K562 (cell line): ENCODE results near the gene PLXNB2. TPM values are rescaled to one million over a fixed set of nuclear protein-coding genes. Genes with fewer than 3 reads are reported as not detected.

ENCODE experiments used
- ATAC-seq: fragments of 200-7000 bp; cut with Tn5 transposase; 3 replicates; pipeline ENCODE4 v1.9.1; 2020; ENCODE audit warnings: moderate library complexity
- BruUV-seq: library from RNA; stranded (reverse); fragments of 400-500 nt; replicated peaks from 2 replicates; lab custom pipeline; 2021; lab: Mats Ljungman, UMichigan
- CTCF ChIA-PET: fragments of 300-600 bp; formaldehyde crosslinking; extraction: SDS; loops from one replicate; lab custom pipeline; 2021; ENCODE audit warnings: low intra/inter-chr PET ratio; lab: Yijun Ruan, JAX
- POLR2A ChIA-PET: fragments of 300-600, 350-650 bp; sonication (Branson Sonifier 250); formaldehyde crosslinking; extraction: SDS; loops from one replicate; lab custom pipeline; 2021; ENCODE audit warnings: antibody characterized with exemption, inconsistent platforms; lab: Yijun Ruan, JAX
- DNase-seq, 4 experiments: peaks; one replicate each; pipeline versions ENCODE4 v3.0.0 to v3.0.0-alpha.2; 2011 to 2018; ENCODE audit warnings: low spot score in 3 of 4, mixed read lengths in 3 of 4; ENCODE audit errors: extremely low read depth in 1 of 4
- FAIRE-seq: peaks from 2 replicates; lab custom pipeline; 2011; peaks lifted over from hg19 to GRCh38; lab: Jason Lieb, UNC
- H2AFZ ChIP-seq: 2 replicates; pipeline ENCODE4 v1.6.0; 2011; ENCODE audit warnings: low read depth, low read length, control low read depth, inconsistent platforms
- H3K27ac ChIP-seq: fragments of 200-600 bp; 3 replicates; pipeline ENCODE4 v1.8.0; 2011; ENCODE audit warnings: low read depth, mild to moderate bottlenecking, control low read depth, inconsistent platforms, low read length, moderate library complexity, mixed read lengths; ENCODE audit errors: extremely low read depth
- H3K27me3 ChIP-seq, 2 experiments: fragments of 300-600 bp in 1 of 2; 2 replicates in 1 of 2; 3 replicates in 1 of 2; pipeline versions ENCODE4 v1.6.0 to v1.8.0; 2011; ENCODE audit warnings: inconsistent platforms in 2 of 2, low read length in 2 of 2, mild to moderate bottlenecking in 1 of 2, mixed read lengths in 1 of 2, moderate library complexity in 1 of 2; ENCODE audit not compliant: control insufficient read depth in 2 of 2, insufficient read depth in 2 of 2
- H3K36me3 ChIP-seq: fragments of 300-600 bp; 3 replicates; pipeline ENCODE4 v1.8.0; 2011; ENCODE audit warnings: mild to moderate bottlenecking, low read length, inconsistent platforms; ENCODE audit not compliant: control insufficient read depth, insufficient read depth
- H3K4me1 ChIP-seq, 2 experiments: fragments of 200-600 bp in 1 of 2; replicated peaks in 1 of 2; 2 replicates in 1 of 2; 3 replicates in 1 of 2; pipeline versions ENCODE4 v1.5.1 to v1.8.0; 2011; ENCODE audit warnings: inconsistent platforms in 2 of 2, low read length in 2 of 2, mild to moderate bottlenecking in 1 of 2, mixed read lengths in 1 of 2, moderate library complexity in 1 of 2; ENCODE audit not compliant: control insufficient read depth in 2 of 2, insufficient read depth in 2 of 2
- H3K4me2 ChIP-seq: 2 replicates; pipeline ENCODE4 v1.6.1; 2011; ENCODE audit warnings: low read length, control low read depth, inconsistent platforms, mixed read lengths; ENCODE audit not compliant: insufficient read depth
- H3K4me3 ChIP-seq: fragments of 200-600 bp; sonication (generic), shearing (Covaris generic); 2 replicates; pipeline ENCODE4 v1.5.1; 2016; ENCODE audit warnings: control low read depth, inconsistent platforms
- H3K79me2 ChIP-seq: fragments of 200-600 bp; 3 replicates; pipeline ENCODE4 v1.8.0; 2011; ENCODE audit warnings: low read length, inconsistent platforms; ENCODE audit not compliant: control insufficient read depth, insufficient read depth
- H3K9ac ChIP-seq, 2 experiments: 2 replicates each; pipeline versions ENCODE4 v1.6.0 to v1.6.1; 2011; ENCODE audit warnings: low read depth in 2 of 2, low read length in 2 of 2, control low read depth in 1 of 2, inconsistent platforms in 1 of 2, mild to moderate bottlenecking in 1 of 2, mixed read lengths in 1 of 2; ENCODE audit not compliant: insufficient read depth in 1 of 2
- H3K9me1 ChIP-seq: one replicate; pipeline ENCODE4 v1.6.0; 2011; ENCODE audit warnings: inconsistent platforms, mild to moderate bottlenecking, low read length, moderate library complexity; ENCODE audit not compliant: control insufficient read depth, insufficient read depth
- H3K9me3 ChIP-seq: replicated peaks from 2 replicates; pipeline ENCODE4 v1.5.1; 2011; ENCODE audit warnings: low read depth, low read length, inconsistent platforms; ENCODE audit not compliant: control insufficient read depth, insufficient read depth
- H4K20me1 ChIP-seq: replicated peaks from 2 replicates; pipeline ENCODE4 v1.6.1; 2011; ENCODE audit warnings: low read length, inconsistent platforms, mixed read lengths; ENCODE audit not compliant: control insufficient read depth, insufficient read depth
- HNRNPH1 ChIP-seq: fragments of 200-400 bp; formaldehyde crosslinking; optimal IDR thresholded peaks from 2 replicates; pipeline ENCODE3; 2017; ENCODE audit warnings: low read depth, mild to moderate bottlenecking, low read length, moderate library complexity
- RAD21 ChIP-seq, 2 experiments: fragments of 250-450 bp in 1 of 2; fragments of 450-650 bp in 1 of 2; sonication (Bioruptor Pico) in 1 of 2; formaldehyde crosslinking in 1 of 2; IDR thresholded peaks in 1 of 2; conservative IDR thresholded peaks in 1 of 2; 2 replicates each; pipeline versions ENCODE4 v1.4.0 to v1.8.0; 2020 to 2022; ENCODE audit warnings: mild to moderate bottlenecking in 2 of 2, moderate library complexity in 1 of 2
- RBFOX2 ChIP-seq: fragments of 200-400 bp; formaldehyde crosslinking; IDR thresholded peaks from 2 replicates; pipeline ENCODE4 v1.6.1; 2017; ENCODE audit warnings: low read depth, mild to moderate bottlenecking, low read length, moderate library complexity
- WGBS: fragments of 100-300 bp; shearing (Covaris generic); methylation state at CpG from one replicate; pipeline ENCODE4 v1.1.6; 2016; ENCODE audit warnings: low coverage, mixed read lengths; ENCODE audit not compliant: insufficient coverage; ENCODE audit errors: missing lambda C conversion rate; 5-methylcytosine and 5-hydroxymethylcytosine counted together
- in situ Hi-C: fragments of 300-500 bp; cut with MboI; formaldehyde crosslinking; loops from 4 replicates; pipeline ENCODE4 v1.15.0; 2018; ENCODE audit warnings: inconsistent platforms, mixed read lengths
- intact Hi-C: fragments of 100-400 bp; cut with micrococcal nuclease; formaldehyde crosslinking; loops from 2 replicates; pipeline ENCODE4 v1.14.2; 2022
- polyA plus RNA-seq, 8 experiments: library from polyadenylated mRNA; depleted of rRNA in 4 of 8; stranded (reverse) in 5 of 8; unstranded in 3 of 8; fragments of >200 nt; fragmentation: Nextera tagmentation in 2 of 8; fragmentation: Illumina TruSeq in 1 of 8; extraction: Ambion mirVana in 2 of 8; extraction: Trizol in 1 of 8; gene quantifications; 2 replicates each; pipeline versions ENCODE4 v1.2.1 to v1.2.3, GENCODE V29; 2011 to 2014; ENCODE audit warnings: inconsistent platforms in 1 of 8, missing spikeins in 1 of 8
- total RNA-seq, 7 experiments: library from RNA; depleted of rRNA in 6 of 7; stranded (reverse); fragments of >200 nt in 6 of 7; fragmentation: Illumina TruSeq in 2 of 7; extraction: Trizol in 2 of 7; gene quantifications; 2 replicates each; pipeline versions ENCODE4 v1.2.1 to v1.2.3, GENCODE V29; 2011 to 2021; ENCODE audit warnings: low replicate concordance in 1 of 7
- TF ChIP-seq, protein P1 (sequence below): fragments of 450-650 bp; IDR thresholded peaks from 2 replicates; pipeline ENCODE4 v1.6.1; 2016; ENCODE audit warnings: low read depth
- TF ChIP-seq, protein P2 (sequence below): sonication (generic); formaldehyde crosslinking; IDR thresholded peaks from 2 replicates; pipeline ENCODE4 v1.8.1; 2023; ENCODE audit warnings: mild to moderate bottlenecking, missing genetic modification reagents

PLXNB2 gene
- total and polyA plus RNA-seq, 9 of the 15 experiments (the other 6 are each of a cell fraction or from before 2014, with no cell fraction given) = 0.15 to 45.1 (median 13.6) TPM

DNA sequence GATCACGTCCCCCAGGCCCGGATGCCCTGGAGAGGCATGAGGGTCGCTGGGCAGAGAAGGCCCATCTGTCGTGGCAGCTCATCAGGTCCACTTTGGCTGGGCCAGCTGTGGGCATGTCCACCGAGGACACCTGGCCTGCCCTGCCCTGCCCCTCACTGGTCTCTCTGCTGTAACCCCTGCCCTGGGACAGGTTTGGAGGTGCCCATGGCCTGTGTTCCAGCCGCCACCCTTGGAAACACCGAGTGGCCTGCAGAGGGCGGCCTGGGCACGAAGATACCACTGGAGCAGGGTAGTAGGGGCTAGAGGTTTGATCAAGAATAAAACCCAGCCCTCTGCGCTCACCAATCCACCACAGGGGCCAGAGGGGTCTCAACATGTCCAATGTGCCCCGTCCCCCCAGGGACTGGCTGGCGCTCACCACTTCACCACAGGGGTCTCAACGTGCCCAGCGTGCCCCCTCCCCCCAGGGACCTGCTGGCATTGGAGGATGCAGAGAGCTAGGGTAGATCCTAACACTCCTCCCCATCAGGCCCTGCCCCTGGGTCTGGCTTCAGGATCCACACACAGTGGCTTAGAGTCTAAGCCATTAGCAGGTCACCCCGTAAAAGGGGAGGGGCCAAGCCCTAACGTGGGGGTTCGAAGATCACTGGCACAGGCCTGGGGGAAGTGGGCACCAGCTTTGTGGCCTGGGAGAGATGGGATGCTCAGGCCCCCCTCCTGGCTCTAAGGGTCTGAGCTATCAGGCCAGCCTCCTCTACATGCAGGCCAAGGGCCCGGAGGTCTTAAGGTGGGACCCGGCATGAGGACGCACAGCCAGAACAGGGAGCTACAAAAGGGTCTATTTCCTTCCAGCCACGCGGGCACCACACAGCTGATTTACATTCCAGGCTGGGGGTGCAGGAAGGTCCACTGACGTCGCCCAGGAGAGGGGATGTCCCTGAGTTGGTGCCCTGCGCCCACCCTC lies 55.1 kb downstream of the PLXNB2 start:
- Histone ChIP-seq H3K27ac (no peak overlapping the region), H3K4me1 (peaks cover 9 to 92% of the 10 kb centered on the region in 2 experiments), H4K20me1 (no peaks in the 10 kb centered on the region), H3K4me2 (no peak overlapping the region), H2AFZ (no peak overlapping the region), H3K4me3 (no peak overlapping the region), H3K9ac (peak overlapping the region in 1 of 2 experiments; percentile 66; a peak in 1 of 4 replicates), H3K9me1 (no peaks in the 10 kb centered on the region), H3K9me3 (no peaks in the 10 kb centered on the region), H3K79me2 (peaks cover 16% of the 10 kb centered on the region), H3K27me3 (no peaks in the 10 kb centered on the region), H3K36me3 (peaks cover 60% of the 10 kb centered on the region; the same call in 2 of the 3 replicates)
- FAIRE-seq (no peak), DNase-seq (no peak), ATAC-seq (peak; percentile 17; the same call in 1 of the 3 replicates)
- WGBS = 76% methylated on average over 13 of the region's 25 CpGs
- intact Hi-C loops = no loop called here
- in situ Hi-C loops = no loop called here
- POLR2A ChIA-PET = interaction anchor here (0.6 to 1.6 kb wide), 6 partner anchors 10 to 316 kb away, joined by 3 to 11 read pairs (median 4); no protein-coding TSS in a partner anchor
- CTCF ChIA-PET = no interaction called here
- no TSS peak for BruUV-seq
- TF ChIP-seq, protein P1, sequence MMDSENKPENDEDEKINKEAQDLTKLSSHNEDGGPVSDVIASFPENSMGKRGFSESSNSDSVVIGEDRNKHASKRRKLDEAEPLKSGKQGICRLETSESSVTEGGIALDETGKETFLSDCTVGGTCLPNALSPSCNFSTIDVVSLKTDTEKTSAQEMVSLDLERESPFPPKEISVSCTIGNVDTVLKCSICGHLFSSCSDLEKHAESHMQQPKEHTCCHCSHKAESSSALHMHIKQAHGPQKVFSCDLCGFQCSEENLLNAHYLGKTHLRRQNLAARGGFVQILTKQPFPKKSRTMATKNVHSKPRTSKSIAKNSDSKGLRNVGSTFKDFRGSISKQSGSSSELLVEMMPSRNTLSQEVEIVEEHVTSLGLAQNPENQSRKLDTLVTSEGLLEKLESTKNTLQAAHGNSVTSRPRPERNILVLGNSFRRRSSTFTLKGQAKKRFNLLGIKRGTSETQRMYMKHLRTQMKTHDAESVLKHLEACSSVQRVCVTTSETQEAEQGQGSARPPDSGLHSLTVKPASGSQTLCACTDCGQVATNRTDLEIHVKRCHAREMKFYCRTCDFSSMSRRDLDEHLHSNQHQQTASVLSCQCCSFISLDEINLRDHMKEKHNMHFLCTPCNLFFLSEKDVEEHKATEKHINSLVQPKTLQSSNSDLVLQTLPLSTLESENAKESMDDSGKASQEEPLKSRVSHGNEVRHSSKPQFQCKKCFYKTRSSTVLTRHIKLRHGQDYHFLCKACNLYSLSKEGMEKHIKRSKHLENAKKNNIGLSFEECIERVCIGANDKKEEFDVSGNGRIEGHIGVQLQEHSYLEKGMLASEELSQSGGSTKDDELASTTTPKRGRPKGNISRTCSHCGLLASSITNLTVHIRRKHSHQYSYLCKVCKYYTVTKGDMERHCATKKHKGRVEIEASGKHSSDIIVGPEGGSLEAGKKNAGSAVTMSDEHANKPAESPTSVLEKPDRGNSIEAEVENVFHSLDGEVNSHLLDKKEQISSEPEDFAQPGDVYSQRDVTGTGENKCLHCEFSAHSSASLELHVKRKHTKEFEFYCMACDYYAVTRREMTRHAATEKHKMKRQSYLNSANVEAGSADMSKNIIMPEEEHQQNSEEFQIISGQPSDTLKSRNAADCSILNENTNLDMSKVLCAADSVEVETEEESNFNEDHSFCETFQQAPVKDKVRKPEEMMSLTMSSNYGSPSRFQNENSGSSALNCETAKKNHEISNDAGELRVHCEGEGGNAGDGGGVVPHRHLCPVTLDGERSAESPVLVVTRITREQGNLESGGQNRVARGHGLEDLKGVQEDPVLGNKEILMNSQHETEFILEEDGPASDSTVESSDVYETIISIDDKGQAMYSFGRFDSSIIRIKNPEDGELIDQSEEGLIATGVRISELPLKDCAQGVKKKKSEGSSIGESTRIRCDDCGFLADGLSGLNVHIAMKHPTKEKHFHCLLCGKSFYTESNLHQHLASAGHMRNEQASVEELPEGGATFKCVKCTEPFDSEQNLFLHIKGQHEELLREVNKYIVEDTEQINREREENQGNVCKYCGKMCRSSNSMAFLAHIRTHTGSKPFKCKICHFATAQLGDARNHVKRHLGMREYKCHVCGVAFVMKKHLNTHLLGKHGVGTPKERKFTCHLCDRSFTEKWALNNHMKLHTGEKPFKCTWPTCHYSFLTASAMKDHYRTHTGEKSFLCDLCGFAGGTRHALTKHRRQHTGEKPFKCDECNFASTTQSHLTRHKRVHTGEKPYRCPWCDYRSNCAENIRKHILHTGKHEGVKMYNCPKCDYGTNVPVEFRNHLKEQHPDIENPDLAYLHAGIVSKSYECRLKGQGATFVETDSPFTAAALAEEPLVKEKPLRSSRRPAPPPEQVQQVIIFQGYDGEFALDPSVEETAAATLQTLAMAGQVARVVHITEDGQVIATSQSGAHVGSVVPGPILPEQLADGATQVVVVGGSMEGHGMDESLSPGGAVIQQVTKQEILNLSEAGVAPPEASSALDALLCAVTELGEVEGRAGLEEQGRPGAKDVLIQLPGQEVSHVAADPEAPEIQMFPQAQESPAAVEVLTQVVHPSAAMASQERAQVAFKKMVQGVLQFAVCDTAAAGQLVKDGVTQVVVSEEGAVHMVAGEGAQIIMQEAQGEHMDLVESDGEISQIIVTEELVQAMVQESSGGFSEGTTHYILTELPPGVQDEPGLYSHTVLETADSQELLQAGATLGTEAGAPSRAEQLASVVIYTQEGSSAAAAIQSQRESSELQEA = no peak
- TF ChIP-seq, protein P2, sequence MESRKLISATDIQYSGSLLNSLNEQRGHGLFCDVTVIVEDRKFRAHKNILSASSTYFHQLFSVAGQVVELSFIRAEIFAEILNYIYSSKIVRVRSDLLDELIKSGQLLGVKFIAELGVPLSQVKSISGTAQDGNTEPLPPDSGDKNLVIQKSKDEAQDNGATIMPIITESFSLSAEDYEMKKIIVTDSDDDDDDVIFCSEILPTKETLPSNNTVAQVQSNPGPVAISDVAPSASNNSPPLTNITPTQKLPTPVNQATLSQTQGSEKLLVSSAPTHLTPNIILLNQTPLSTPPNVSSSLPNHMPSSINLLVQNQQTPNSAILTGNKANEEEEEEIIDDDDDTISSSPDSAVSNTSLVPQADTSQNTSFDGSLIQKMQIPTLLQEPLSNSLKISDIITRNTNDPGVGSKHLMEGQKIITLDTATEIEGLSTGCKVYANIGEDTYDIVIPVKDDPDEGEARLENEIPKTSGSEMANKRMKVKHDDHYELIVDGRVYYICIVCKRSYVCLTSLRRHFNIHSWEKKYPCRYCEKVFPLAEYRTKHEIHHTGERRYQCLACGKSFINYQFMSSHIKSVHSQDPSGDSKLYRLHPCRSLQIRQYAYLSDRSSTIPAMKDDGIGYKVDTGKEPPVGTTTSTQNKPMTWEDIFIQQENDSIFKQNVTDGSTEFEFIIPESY = peak; percentile 96
- TF ChIP-seq HNRNPH1 (no peak), RBFOX2 (peak; percentile 31; the same call in 1 of the 2 replicates), RAD21 (CRISPR knock-in tag; conservative IDR thresholded peaks at IDR 0.05 in 1 of 2, IDR thresholded peaks at IDR 0.05 in 1 of 2) (peak in 1 of 2 experiments; percentile 38; a peak in 1 of 4 replicates)
